HG02642 (cell line): Measurements from ENCODE around the gene CD44.
A peak's percentile ranks its signal among the peaks of the same experiment; 100 is the strongest.

ENCODE experiments used
- ATAC-seq: cut with Tn5 transposase; IDR thresholded peaks from one replicate; pipeline ENCODE4 v1.9.1; 2021; ENCODE audit warnings: mild to moderate bottlenecking; ENCODE audit not compliant: unreplicated experiment, poor library complexity

CD44 gene

GRCh38 chr11:35155677-35156076 is 16.7 kb downstream of the CD44 start:
- no peak for ATAC-seq

DNA sequence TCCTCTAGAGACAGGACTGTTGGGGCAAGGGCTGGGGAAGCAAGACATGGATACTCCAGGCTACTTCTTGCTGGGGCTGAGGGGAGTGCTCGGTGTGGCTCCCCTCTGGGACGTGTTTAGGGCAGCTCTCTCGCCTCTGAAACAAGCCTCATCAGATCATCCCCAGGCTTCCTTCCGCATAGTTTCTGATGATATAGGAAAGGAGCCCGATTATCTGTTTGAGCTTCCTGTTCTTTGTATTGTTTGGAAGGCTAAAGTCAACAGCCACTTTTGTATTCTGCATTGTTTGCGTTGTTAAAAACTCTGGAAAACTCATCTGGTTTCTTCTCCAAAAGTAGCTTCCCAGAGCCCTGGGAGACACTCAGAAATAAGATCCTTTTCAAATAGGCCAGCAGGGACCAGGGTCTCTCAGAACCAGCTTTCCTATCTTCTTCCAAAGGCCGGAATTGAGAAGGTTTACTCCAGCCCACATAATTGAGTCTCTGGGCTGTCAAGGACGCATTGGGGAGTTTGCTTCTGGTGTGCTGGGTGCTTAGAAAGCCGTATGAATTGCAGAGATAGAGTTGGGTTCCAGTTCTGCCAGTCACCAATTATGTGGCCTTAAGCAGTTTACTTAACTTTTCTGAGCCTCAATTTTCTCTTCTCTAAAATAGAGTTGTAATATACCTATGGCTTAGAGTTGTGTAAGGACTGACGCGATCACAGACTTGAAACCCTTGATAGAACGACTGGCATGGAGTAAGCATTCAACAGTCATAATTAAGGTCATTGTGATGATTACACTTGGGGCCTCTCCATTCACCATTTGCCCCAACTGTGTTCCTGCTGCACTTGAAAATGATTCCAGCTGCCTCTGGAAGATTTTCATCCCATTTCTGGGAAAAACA is 19.1 kb downstream of the CD44 start:
- no peak for ATAC-seq

- ATAC-seq: no peak
These were observed 19.9 kb downstream of the CD44 start for GRCh38 chr11:35158701-35159510.

DNA sequence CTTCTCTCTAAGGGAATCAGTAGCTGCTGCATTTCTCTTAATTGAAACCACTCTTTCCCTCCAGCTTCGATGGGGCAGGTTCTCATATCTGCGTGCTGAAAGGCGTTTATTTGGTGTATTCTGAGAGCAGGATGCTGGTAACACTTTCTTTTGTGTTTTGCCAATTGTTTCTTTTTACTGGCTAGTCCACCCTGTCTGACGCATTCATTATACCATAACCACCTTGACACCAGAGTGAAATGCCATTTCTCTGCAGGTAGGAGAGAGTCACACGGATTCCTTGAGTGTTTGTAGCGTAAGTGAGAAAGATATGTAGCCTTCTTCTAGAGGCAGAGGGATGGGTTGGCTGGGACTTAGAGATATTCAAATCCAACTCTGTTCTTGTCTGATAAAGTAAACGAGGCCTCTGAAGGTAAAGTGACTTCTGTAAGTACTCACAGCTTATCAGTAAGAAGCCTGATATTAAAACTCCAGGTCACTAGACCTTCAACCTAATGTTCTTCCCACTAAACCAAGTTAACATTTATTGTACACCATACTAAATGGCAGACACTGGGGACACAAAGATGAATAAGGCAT is 21.4 kb downstream of the CD44 start:
- ATAC-seq: no peak

DNA sequence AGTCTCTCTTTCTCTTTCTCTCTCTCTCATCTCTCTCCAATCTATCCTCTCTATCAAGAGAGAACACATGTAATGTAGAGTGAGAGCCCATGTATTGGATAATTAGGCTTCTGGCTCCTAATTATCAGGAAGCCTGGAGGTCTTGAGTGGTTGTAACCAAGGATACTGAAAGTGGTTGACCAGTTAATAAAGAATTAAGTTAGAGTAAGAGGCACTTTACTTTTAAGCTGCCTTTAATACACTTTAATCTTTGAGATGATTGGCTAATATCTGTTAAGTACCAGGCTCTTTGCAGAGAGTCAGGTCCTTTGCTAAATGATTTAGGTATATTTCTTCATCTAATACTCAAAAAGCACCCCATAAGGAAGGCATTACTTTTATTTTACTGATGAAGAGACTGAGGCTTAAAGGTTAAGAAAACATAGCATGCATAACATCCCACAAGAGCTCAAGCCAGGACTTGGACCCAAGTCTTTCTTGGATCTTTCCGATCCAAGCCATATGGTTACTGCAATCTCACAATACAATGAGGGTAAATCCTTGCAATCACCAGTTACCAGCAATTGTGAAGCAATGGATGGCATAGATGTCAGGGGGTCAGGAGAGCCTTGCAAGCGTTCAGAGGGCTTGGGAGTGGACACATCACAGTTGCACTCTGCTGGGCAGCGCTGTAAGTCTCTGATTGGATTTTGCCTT is 22.1 kb downstream of the CD44 start:
- ATAC-seq: no peak

- no peak for ATAC-seq
These were observed 23.8 kb downstream of the CD44 start for GRCh38 chr11:35162745-35163144.

DNA sequence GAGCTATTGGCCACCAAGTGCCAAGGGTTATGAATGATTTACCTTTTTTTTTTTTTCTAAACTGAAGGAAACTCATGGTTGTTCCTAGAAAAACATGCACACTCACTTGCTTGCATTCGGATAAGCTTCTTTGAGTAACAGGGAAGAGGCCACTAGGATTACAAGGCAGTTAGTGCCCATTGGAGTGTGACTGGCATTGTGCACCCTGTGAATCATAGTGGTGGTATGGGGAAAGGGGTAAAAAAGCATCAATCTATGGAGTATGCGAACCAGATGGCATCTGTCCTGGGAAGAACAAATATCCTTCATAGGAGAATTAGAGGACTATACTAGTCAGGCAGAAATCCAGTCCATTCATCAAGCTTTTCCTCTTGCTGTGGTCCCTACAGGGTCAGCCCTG is 24.2 kb downstream of the CD44 start:
- ATAC-seq: no peak

DNA sequence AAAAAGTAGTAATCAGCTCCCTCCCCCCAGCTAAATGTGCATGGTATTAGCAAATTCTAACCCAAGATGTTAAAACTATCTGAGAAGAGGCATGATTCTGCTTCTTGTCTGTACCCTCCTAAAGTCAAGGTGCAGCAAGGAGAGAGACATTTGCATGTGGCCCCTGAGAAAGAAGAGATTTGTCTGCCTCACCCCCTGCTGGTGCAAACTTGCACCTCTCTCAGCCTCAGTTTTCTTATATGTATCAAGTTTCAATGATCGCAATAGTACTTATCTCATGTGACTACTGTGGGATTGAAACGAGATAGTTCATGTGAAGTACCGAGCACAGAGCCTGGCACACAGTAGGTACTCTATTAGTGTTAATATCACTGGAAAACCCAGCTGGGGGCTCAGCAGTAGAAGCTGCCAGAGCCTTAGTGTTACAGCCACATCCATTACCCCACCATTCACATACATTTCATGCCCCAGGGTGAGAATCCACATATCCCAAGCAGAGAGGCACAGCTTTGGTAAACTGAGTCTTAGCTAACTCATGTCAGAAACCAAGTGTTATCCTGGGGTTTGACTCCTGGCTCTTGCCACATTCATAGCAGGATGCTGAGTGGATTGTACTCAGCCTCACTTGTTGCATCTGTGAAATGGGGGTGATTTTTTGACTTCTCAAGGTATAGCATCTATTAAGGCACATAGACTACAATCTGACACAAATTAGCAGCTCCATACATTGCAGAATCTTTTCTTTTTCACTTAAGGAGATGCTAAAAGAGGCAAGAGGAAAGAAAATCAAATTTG is 24.9 kb downstream of the CD44 start:
- peak; percentile 30 for ATAC-seq

DNA sequence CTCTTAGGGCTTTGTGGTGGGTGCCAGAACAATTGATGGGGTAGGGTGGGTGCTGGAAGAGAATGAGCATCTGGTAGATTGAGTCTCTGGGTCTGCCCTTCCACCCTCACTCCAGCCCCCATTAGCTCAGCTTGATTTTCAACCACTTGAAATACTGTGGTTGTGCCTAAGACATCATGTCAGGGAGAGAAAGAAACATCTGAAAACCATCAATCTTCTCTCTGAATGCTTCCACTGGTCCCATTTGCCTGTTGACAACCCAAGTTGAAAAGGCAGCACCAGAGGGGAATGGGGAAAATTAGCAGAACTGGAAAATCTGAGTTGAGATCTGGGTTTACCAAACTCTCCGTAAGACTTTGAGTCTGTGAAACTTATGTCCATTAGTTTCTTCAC is 26.1 kb downstream of the CD44 start:
- ATAC-seq: no peak

DNA sequence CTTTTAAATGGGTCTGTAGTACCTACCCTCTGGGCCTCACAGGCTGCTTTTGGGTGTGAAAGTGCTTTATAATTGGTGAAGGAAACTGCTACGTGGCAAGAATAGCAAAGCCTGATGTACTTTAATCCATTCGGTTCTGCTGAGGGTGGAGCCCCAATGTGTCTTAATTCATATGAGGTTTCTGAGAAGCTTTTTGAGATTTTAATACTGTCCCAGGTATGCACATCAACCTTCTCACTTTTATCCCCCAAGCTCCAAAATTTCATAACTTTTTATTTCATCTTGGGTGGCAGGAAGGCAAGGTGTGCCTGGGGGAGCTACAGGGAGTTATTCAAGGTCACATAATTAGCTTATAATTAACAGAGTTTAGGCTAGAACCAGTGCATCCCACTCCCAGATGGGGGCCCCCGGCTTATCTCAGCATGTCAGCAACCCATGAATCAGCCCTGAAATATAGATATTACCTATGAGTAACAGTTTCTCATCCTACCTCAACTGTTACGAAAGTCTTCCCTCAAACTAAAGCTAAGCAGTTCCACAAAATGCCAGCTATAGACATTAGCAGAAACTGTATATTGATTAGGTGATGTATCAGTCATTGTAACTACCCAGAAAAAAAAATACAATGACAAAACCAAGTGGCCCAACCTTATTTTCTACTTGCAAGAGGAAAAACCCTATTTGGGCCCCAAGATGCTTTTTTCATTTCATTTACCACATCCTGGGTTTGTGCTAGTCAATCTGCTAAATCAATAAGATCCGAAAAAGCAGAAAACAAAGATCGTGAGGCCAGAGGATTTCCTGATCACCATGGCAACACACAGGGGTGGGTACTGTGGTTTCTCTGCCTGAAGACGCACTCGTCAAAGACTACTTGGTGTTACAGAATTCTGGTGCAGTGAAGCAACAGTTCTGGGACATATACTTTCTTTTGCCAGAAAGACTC is 26.7 kb downstream of the CD44 start:
- ATAC-seq: peak; percentile 77

GRCh38 chr11:35166369-35167360 is 27.7 kb downstream of the CD44 start:
- ATAC-seq: peak; percentile 13

- no peak for ATAC-seq
These were observed 28.5 kb downstream of the CD44 start for GRCh38 chr11:35167426-35167954.

DNA sequence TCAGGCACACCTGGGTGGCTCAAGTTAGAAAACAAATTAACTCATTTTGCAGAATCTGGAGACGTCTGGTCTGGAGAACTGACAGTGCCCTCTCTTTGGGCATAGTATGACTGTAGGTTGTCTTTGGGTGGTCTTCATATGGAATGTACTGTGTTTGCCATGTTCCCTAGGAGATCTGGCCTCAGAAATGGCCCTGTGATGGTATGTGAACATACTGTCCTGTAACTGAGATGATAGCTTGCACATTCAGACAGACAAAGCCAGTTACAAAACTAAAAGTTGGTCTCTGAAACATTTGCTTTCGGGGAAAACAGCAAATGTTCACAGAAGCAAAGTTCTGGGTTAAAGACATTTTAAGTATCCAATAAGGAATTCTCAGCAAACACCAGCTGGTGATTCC is 29.7 kb downstream of the CD44 start:
- ATAC-seq: no peak

DNA sequence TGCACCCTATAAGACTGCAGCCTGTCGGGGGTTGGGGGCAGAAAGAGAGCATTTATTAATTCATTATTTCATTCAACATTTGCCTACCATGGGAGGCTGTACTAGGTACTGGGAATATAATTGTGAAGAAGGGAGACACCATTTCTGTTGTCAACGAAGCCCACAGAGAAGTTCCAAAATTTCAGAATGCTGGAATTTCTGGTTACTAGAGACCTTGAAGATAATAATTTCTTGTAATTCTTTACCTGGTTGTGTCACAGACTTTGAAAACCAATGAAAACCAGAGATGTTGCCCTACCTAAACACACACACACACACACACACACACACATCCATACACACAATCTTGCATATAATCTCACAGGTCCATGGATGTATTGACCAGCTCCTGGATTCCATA is 30.1 kb downstream of the CD44 start:
- ATAC-seq: no peak

DNA sequence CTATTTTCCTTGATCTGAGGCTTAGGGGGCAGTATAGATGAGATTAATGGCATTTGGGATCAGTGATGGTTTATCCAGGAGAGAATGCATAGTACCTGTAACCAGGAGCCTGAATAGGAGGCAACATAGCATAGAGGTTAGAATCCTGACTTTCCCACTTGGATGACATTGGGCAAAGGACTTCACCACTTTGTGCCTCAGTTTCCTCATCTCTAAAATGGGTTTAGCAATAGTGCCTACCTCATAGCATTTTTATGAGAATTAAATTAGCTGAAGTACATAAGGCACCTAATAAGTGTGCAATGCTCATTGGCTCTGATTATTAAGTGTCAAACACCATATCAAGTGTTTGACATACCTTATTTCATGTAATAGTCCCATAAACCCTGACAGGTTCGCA is 30.8 kb downstream of the CD44 start:
- no peak for ATAC-seq

DNA sequence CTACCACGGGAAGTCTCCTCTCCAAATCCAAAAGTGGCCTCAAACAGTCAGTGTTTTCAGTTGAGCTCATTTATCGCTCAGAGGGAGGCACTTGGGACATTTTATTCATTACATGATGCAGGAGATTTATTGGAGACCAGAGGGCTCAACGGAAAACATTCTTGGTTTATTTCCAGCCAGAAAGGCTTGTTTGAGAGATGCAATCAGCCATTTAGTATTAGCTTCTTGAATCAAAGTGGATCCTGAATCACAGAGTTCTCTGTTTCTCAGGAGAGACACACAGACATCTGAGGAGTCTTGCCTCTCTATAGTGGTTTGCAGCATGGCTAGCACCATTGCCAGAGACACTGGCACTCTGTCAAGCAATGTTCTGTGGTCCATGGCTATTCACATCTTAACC is 31.5 kb downstream of the CD44 start:
- no peak for ATAC-seq

DNA sequence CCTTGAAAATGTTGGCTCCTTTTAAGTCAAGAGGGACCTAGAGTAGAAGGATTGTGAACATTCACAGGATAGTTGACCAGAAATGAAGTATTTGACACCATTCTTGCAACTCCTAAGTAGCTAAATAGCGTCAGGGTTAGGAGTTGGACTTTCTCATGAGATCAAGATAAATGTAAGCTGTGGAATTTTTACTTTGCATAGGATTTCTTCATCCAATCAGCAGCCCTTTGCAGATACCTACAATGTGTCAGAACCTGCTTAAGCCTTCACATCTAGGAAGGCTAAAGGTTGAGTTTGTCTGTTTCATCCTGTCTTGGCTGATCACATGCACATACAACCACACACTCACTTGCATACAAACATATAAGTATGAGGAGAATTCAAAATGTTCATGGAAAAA is 32.3 kb downstream of the CD44 start:
- no peak for ATAC-seq
